ENCODE measurements around the gene ZFTA.

Gene ZFTA

GRCh38 chr11:63762654-63763495, 5.7 kb downstream of the ZFTA start:
- TF ChIP-seq CTCF (IDR thresholded peaks at IDR 0.05; ENCODE audit: low read depth, low read length, missing control alignments) = no peak
- DNase-seq (ENCODE audit: extremely low read depth, low read depth) = no peak
- H3K4me3 ChIP-seq (replicated peaks; ENCODE audit: low read depth, low read length) = no peak overlapping the region

- no peak for TF ChIP-seq CTCF (IDR thresholded peaks at IDR 0.05; ENCODE audit: low read depth, low read length, missing control alignments)
- no peak overlapping the region for H3K4me3 ChIP-seq (replicated peaks; ENCODE audit: low read depth, low read length)
- no peak for DNase-seq (ENCODE audit: extremely low read depth, low read depth)
Measured at GRCh38 chr11:63761931-63762653, 6.5 kb downstream of the ZFTA start.

GRCh38 chr11:63761188-63761587, 7.4 kb downstream of the ZFTA start:
- H3K4me3 ChIP-seq (replicated peaks; ENCODE audit: low read depth, low read length) = no peak overlapping the region
- DNase-seq (ENCODE audit: extremely low read depth, low read depth) = no peak
- TF ChIP-seq CTCF (IDR thresholded peaks at IDR 0.05; ENCODE audit: low read depth, low read length, missing control alignments) = no peak

- TF ChIP-seq CTCF (IDR thresholded peaks at IDR 0.05; ENCODE audit: low read depth, low read length, missing control alignments) = no peak
- DNase-seq (ENCODE audit: extremely low read depth, low read depth) = no peak
- H3K4me3 ChIP-seq (replicated peaks; ENCODE audit: low read depth, low read length) = no peak overlapping the region
Measured at GRCh38 chr11:63760487-63761079, 8.0 kb downstream of the ZFTA start.

GRCh38 chr11:63756919-63757761, 11.4 kb downstream of the ZFTA start:
- no peak for TF ChIP-seq CTCF (IDR thresholded peaks at IDR 0.05; ENCODE audit: low read depth, low read length, missing control alignments)
- no peak for DNase-seq (ENCODE audit: extremely low read depth, low read depth)
- H3K4me3 ChIP-seq (replicated peaks; ENCODE audit: low read depth, low read length) = no peak overlapping the region

- DNase-seq (ENCODE audit: extremely low read depth, low read depth) = no peak
- no peak for TF ChIP-seq CTCF (IDR thresholded peaks at IDR 0.05; ENCODE audit: low read depth, low read length, missing control alignments)
- H3K4me3 ChIP-seq (replicated peaks; ENCODE audit: low read depth, low read length) = no peak overlapping the region
Measured at GRCh38 chr11:63749624-63750023, 19.0 kb downstream of the ZFTA start.
